ENCODE data around the gene RHBDL3.
"Not testable (repeated sequence)": the region's sequence is repeated elsewhere in the genome, so short reads cannot be mapped to it uniquely, and the experiment has no call there.

Gene RHBDL3

GRCh38 chr17:32323811-32324491 is 58.3 kb downstream of the RHBDL3 start:
- DNase-seq (ENCODE audit: low spot score), result peak; percentile 69

- DNase-seq (ENCODE audit: low spot score), result no peak
Measured at GRCh38 chr17:32327911-32328310, 62.3 kb downstream of the RHBDL3 start.

- no peak for DNase-seq (ENCODE audit: low spot score)
Measured at GRCh38 chr17:32330147-32330546, 64.5 kb downstream of the RHBDL3 start.

- no peak for DNase-seq (ENCODE audit: low spot score)
Measured at GRCh38 chr17:32331243-32332040, 65.8 kb downstream of the RHBDL3 start.

- DNase-seq (ENCODE audit: low spot score), result no peak
Measured at GRCh38 chr17:32333187-32333586, 67.6 kb downstream of the RHBDL3 start.

GRCh38 chr17:32335046-32335445 is 69.4 kb downstream of the RHBDL3 start:
- DNase-seq (ENCODE audit: low spot score), result no peak

- DNase-seq (ENCODE audit: low spot score), result no peak
Measured at GRCh38 chr17:32335687-32336086, 70.1 kb downstream of the RHBDL3 start.

GRCh38 chr17:32341141-32341856 is 75.7 kb downstream of the RHBDL3 start:
- DNase-seq (ENCODE audit: low spot score), result peak; percentile 57

- DNase-seq (ENCODE audit: low spot score), result peak; percentile 92
Measured at GRCh38 chr17:32341857-32342602, 76.4 kb downstream of the RHBDL3 start, which contains the start of gene C17orf75. TSS of gene C17orf75 (minus strand) at chr17:32342173. CDS start at chr17:32342139, 34 bp downstream.

GRCh38 chr17:32342603-32343325 is 77.1 kb downstream of the RHBDL3 start:
- DNase-seq (ENCODE audit: low spot score), result no peak

- DNase-seq (ENCODE audit: low spot score), result no peak
Measured at GRCh38 chr17:32345951-32346600, 80.4 kb downstream of the RHBDL3 start.

- DNase-seq (ENCODE audit: low spot score), result no peak
Measured at GRCh38 chr17:32348483-32348800, 82.8 kb downstream of the RHBDL3 start.

GRCh38 chr17:32349503-32349853 is 83.8 kb downstream of the RHBDL3 start:
- no peak for DNase-seq (ENCODE audit: low spot score)

GRCh38 chr17:32349854-32350665 is 84.4 kb downstream of the RHBDL3 start, which contains the start of gene ZNF207:
TSS of gene ZNF207 (plus strand) at chr17:32350157. CDS start at chr17:32350286, 129 bp downstream.
- DNase-seq (ENCODE audit: low spot score), result peak; percentile 98

GRCh38 chr17:32350666-32351418 is 85.2 kb downstream of the RHBDL3 start:
- DNase-seq (ENCODE audit: low spot score), result peak; percentile 64

GRCh38 chr17:32352734-32353133 is 87.1 kb downstream of the RHBDL3 start:
- DNase-seq (ENCODE audit: low spot score), result not testable (repeated sequence)

- DNase-seq (ENCODE audit: low spot score), result no peak
Measured at GRCh38 chr17:32355649-32356377, 90.2 kb downstream of the RHBDL3 start.

- DNase-seq (ENCODE audit: low spot score), result no peak
Measured at GRCh38 chr17:32356378-32356743, 90.7 kb downstream of the RHBDL3 start.

- DNase-seq (ENCODE audit: low spot score), result no peak
Measured at GRCh38 chr17:32356750-32357149, 91.1 kb downstream of the RHBDL3 start.

Measured in D341Med (cell line).